GM18511 (cell line): ENCODE data around the gene UPF2.
"Not testable (repeated sequence)": the region's sequence is repeated elsewhere in the genome, so short reads cannot be mapped to it uniquely, and the experiment has no call there.

Source experiments
- ATAC-seq: cut with Tn5 transposase; IDR thresholded peaks from one replicate; pipeline ENCODE4 v1.9.1; 2021; ENCODE audit warnings: mild to moderate bottlenecking, moderate library complexity; ENCODE audit not compliant: unreplicated experiment

The UPF2 gene, protein sequence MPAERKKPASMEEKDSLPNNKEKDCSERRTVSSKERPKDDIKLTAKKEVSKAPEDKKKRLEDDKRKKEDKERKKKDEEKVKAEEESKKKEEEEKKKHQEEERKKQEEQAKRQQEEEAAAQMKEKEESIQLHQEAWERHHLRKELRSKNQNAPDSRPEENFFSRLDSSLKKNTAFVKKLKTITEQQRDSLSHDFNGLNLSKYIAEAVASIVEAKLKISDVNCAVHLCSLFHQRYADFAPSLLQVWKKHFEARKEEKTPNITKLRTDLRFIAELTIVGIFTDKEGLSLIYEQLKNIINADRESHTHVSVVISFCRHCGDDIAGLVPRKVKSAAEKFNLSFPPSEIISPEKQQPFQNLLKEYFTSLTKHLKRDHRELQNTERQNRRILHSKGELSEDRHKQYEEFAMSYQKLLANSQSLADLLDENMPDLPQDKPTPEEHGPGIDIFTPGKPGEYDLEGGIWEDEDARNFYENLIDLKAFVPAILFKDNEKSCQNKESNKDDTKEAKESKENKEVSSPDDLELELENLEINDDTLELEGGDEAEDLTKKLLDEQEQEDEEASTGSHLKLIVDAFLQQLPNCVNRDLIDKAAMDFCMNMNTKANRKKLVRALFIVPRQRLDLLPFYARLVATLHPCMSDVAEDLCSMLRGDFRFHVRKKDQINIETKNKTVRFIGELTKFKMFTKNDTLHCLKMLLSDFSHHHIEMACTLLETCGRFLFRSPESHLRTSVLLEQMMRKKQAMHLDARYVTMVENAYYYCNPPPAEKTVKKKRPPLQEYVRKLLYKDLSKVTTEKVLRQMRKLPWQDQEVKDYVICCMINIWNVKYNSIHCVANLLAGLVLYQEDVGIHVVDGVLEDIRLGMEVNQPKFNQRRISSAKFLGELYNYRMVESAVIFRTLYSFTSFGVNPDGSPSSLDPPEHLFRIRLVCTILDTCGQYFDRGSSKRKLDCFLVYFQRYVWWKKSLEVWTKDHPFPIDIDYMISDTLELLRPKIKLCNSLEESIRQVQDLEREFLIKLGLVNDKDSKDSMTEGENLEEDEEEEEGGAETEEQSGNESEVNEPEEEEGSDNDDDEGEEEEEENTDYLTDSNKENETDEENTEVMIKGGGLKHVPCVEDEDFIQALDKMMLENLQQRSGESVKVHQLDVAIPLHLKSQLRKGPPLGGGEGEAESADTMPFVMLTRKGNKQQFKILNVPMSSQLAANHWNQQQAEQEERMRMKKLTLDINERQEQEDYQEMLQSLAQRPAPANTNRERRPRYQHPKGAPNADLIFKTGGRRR

DNA sequence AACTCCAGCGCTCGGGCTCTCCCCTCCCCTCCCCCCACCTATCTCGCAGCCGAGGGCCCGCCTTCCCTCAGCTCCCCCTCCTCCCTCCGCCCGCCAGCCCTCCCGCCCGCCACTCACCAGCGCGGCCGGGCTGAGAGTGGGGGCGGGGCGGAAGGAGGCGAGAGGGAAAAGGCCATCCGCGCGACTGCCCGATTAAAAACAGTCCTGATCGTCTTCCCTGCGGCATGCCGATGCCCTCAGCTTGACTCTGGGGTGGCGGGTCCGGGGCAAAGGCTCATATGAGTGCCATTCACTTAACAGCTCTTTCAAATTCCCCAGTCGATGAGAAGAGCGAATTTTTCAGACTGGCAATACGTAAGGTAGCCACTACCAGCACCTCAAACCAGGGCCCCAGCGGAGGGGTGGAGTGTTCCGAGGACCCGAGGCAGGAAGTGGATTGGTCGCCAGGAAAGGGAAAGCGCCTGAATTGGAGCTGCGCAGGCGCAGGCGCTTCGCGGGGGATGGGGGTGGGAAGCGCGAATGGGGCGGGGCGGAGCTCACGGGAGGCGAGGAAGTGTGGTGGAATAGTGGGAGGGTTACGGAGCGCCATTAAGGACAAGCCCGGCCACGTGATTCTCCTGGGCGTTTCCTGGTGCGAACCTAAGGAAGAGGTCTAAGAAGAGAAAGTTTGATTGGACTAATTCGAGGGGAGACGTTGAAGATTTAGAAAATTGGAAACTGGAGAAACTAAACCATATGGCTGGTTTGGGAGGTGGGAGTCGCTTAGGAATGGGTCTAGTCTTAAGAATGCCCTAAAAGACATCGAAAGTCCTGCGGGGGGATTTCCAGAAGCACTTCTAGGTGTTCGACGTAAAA, at the start of gene UPF2:
Gene UPF2 (minus strand): TSS at position 13 of the 855 bp plus-strand sequence. CDS start 7,386 bp downstream, outside the sequence.
- peak; percentile 66 for ATAC-seq

DNA sequence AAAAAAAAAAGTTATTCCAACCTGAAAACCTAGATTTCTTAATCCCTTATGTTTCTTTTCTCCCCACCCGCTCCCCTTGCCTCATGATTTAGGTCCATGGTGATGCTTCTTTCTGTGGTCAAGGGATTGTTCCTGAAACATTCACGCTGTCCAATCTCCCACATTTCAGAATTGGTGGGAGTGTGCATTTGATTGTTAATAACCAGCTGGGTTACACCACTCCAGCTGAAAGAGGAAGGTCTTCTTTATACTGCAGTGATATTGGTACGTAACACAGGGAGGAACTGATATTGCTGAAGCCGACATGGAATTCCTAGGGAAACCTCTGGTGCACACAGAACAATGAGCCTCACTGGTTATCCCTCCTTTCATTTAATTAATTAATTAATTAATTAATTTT, 48.8 kb upstream of the UPF2 start:
- ATAC-seq: no peak

DNA sequence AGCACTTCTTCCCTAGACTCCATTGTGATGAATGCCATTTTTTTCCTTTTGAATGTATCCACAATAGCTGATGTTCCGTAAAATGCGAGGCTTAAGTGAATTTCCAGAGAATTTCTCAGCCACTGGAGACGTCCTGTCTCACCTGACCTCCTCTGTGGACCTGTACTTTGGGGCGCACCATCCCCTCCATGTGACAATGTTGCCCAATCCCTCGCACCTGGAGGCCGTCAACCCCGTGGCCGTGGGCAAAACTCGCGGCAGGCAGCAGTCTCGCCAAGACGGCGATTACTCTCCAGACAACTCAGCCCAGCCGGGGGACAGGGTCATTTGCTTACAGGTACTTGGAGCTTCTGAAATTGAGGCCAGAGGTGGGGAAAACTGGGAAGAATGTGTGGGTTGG, 46.3 kb upstream of the UPF2 start:
- ATAC-seq: no peak

DNA sequence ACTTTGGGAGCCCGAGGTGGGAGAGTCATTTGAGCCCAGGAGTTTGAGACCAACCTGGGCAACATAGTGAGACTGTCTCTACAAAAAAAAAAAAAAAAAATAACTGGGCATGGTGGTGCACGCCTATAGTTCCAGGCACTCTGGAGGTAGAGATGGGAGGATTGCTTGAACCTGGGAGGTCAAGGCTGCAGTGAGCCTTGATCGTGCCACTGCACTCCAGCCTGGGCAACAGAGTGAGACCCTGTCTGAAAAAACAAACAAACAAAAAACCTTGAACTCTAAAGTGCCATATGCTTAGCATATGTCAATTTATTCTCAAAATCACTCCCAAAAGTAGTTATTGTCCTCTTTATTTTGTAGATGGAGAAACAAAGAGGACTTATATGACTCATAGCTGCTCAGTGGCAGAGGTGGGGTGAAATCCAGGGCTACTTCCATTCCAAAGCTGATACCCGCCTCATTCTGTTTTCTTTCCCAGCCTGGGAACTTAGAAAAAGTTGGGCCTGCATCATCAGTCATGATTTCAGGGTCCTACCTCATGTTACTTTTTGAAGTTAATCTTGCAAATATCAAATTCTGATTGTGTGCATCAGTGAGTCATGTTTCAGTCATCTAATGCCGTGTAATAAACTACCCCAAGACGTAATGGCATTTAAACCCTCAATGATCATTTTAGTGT, 39.4 kb upstream of the UPF2 start:
- no peak for ATAC-seq

DNA sequence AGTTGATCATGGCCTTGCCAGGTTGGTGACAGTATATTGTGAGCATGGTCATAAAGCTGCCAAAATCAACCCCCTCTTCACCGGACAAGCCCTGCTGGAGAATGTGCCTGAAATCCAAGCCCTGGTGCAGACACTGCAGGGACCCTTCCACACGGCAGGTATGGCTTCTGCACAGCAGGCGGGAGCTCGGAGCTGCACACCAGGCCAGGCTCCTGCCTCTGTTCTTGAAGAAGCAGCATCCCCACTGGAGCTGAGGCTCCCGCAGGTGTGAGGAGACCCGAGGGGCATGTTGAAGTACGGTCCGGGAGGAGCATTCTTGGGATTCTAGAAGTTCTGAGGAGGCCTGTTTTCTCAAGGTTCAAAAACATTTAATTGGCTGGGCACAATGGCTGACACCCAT, 38.9 kb upstream of the UPF2 start:
- ATAC-seq: no peak

DNA sequence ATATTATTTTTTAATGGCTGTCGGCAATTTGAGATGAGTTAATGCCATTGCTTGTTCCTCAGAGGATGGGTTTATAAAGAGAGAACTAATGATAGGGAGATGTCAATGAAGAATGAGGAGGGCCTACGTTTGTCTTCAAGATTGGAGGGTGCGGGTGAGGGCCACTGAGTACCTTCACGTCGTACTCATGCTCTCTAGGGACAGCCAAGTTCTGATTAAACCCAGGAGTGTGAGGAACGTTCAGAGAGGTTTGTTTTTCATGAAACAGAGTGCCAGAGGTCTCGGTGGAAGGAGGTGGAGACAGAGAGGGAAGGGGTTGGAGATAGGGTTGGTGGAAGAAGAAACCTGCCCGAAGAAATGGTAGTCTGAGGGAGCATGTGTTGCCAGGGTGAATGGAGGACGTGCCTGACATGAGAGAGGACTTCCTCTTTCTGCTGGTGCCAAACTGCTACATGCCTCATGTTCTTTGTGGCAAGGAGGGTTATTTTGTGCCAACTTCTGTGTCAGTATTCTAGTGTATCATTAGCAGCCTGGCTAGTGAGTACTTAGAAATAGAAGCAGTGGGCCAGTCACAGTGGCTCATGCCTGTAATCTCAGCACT, 35.1 kb upstream of the UPF2 start:
- ATAC-seq: peak; percentile 38

DNA sequence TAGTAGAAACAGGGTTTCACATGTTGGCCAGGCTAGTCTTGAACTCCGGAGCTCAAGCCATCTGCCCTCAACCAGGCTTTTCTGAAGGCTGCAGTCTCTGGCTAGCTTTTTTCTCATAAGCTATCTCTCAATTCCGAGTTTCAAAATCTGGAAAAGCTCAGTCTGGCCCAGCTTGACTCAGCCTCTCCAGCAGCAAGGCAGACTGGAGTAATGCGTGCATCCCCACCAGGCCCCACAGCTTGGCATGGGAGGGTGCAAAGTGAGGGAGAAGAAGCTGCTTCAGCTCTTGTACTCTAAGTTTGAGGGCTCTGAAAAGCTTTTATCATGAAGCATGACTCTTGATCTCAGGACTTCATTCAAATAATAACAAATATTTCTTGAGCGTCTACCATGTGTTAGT, 30.9 kb upstream of the UPF2 start:
- ATAC-seq: no peak

DNA sequence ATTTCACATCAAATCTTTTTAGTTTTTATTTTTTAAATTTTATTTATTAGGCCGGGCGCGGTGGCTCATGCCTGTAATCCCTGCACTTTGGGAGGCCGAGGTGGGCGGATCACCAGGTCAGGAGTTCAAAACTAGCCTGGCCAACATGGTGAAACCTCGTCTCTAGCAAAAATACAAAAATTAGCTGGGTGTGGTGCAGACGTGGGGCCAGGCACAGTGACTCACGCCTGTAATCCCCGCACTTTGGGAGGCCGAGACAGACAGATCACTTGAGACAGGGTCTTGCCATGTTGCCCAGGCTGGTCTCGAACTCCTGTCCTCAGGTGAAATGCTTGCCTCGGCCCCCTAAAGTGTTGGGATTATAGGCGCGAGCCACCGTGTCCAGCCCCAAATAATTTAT, 28.8 kb upstream of the UPF2 start:
- ATAC-seq: not testable (repeated sequence)

DNA sequence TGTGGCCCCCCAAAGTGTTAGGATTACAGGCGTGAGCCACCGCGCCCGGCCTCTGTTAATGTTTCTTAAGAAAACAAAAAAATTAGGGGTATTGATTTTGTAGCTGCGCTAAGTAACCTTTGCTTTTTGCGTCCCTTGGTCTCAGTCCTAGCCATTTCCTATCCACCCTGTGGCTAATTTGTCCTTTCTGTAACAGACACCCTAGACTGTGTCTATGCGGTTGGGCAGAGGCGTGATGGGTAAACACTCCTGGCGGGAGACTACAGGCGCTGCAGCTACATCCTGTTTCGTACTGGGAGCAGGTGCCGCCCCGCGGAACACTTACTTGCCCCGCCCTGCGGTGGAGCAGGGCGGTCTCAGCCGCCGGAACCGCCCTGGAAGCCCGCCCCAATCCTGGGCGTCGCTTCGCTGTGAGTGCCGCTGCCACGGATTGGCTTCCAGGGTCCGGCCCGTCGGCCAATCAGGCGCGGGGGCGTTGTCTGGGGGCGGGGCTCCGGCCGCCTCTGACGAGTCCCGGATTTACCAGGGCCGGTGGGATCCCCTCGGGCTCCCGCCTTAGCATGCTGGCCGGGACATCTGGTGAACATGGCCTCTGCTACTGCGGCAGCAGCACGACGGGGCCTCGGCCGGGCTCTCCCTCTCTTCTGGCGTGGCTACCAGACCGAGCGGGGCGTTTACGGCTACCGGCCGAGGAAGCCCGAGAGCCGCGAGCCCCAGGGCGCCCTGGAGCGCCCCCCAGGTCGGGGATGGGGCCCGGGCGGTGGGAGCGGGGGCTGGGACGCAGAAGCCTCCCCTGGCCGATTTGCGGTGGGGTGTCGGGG, 26.1 kb upstream of the UPF2 start, which contains the start of gene DHTKD1:
Gene DHTKD1 (plus strand): TSS at position 506 of the 821 bp plus-strand sequence. CDS start 80 bp downstream, at position 586.
- peak; percentile 95 for ATAC-seq

DNA sequence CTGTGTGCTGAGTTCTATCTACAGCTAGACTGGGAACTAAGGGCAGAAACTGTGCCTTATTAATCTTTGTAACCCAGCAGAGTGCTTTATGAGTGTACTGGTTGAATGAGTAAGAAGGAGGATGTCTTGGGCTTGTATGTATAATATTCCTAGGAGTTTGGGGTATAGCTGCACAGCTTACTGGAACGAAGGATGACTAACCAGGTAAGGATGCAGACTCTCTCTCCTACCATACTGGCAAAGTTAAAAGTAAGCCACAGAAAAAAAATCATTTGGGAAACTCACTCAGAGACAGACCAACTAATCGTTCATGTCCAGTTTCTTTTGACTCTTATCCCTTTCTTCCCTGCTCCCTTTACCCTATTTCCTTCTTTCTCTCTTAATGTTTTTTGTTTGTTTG, 24.7 kb upstream of the UPF2 start:
- no peak for ATAC-seq

DNA sequence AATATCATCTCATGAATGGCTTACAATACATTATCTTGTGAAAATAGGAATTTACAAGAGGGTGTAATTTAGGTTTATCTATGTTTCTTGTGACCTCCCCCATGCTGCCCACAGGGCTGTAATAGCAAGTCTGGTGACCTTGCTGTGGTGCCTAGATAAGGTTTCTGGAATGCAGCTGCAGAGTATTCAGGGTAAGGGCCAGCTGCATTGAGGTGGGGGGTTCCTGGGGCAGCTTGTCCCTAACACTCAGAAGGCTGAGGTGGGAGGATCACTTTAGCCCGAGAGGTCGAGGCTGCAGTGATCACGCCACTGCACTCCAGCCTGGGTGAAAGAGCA, 20.8 kb upstream of the UPF2 start:
- ATAC-seq: no peak

DNA sequence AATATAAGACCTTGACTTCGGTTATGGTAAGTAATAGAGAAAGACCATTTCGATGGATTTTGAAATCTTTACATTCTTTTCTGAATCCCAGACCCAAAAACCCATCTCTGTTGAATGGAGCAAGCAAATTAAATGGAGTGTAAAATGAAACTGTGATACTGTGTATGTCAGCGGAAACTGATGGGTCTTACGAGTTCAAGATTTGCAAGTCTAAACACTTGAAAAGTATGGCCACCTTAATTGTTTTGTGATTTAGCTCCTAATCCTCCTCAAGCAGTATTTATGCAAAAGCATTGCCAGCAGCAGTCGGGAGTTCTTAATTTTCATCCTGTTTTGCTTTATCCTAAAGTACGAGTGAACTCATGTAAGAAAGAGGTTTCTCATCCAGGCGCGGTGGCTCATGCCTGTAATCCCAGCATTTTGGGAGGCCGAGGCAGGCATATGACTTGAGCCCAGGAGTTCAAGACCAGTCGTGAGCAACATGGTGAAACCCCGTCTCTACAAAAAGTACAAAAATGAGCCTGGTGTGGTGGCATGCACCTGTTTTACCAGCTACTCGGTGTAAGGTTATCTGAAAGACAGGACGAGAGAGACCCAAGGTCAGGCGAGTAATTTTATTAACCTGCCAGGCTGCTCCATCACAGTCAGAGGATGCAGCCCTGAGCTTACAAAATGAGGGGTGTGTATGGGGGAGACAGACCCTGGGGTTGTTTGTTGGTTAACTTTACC, 20.3 kb upstream of the UPF2 start:
- ATAC-seq: no peak

DNA sequence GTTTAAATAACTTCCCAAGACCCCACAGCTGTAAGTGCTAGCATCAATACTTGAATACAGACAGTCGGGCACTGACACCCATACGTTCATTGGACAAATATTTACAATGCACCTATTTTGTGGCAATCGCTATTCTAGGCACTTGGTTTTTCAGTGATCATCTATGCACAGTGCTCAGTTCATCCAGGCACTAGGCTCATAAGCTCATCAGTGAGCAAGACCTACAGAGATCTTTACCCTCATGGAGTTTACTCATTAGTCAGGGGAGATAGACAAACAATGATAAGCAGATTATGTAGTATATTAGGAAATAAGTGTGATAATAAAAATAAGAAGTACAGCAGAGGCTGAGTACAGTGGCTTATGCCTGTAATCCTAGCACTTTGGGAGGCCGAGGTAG, 18.5 kb upstream of the UPF2 start:
- ATAC-seq: no peak

DNA sequence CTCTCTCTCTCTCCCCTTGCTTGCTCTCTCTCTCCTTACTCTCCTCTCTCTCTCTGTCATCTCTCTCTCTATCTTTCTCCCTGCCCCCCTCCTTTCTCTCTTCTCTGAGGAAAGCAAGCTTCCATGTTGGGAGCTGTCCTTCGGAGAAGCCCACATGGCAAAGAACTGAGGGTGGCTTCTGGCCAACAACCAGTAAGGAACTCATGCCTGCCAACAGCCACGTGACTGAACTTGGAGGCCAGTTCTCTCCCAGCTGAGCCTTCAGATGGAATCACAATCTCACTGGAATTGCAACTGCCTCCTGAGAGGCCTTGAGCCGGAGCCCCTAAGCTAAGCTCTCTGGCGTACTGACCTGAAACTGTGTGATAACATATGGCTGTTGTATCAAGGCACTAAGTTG, 14.1 kb upstream of the UPF2 start:
- no peak for ATAC-seq

DNA sequence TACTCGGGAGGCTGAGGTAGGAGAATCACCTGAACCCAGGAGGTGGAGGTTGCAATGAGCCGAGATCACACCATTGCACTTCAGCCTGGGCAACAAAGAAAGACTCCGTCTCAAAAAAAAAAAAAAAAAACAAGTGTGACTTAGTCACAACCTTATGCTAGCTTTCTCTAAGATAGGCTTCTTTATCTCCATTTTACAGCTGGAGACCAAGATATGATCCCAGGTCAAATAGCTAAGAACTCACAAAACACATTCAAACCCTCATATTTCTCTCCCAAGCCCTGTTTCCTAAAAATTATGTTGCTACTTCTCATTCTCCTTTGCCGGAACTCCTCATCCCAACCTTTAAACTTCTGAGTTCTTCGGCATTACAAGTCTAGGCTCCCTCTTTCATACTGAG, 13.1 kb upstream of the UPF2 start:
- ATAC-seq: no peak

DNA sequence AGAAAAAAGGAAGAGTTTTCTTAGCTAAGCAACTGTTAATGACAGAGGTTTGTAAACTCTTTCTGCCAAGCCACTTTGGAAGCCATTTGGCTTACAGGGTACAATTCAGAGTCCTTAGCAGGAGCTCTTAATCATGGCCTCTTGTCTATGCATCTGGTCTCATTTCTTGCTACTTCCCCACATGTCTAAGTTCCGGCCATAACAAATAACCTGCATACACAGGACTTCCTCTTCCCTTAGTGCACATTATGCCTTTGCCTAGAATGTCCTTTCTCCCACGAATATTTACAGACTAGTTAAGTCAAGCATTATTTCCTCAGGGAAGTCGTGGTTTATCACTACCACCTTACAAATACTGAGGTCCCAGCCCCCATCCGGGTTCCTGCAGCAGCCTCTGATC, 8.6 kb upstream of the UPF2 start:
- no peak for ATAC-seq

DNA sequence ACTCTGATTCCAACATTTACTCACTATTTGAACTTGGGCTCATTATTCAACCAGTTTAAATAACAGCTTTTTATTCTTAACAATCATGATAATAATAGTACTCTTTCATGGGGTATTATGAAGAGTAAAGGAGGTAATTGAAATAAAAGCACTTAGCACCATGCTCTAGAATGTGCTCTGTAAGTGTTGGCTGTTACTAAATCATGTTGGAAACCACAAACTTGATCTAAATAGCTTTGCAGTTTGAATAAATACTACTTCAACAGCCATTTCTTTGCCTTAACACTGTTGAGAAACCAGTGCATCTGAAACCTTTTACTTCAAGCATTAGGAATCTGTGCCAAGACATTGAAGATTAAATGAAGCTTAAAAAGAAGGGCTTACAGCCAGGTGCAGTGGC, 7.9 kb upstream of the UPF2 start:
- ATAC-seq: no peak

DNA sequence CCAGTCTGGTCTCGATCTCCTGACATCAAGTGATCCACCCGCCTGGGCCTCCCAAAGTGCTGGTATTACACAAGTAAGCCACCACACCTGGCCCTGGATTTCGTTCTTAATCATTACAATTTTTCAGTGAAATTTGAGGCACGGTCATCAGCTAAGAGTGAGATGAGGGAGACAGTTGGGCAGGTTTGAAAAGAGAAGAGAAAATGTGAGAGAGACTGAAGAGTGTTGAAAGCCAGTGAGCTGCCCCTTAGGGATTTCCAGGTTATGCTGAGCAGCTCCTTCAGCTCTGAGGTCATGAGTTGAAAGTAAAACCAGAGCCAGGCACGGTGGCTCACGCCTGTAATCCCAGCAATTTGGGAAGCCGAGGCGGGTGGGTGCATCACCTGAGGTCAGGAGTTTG, 5.9 kb upstream of the UPF2 start:
- ATAC-seq: peak; percentile 36
